ENCODE results near the gene MACROD1. TPM values are rescaled to one million over a fixed set of nuclear protein-coding genes. Genes with fewer than 3 reads are reported as not detected.

The MACROD1 gene
- total and polyA plus RNA-seq, 2 donors (not counting 3 experiments of a cell fraction or from before 2014, with no cell fraction given) = 11.0 to 16.2 TPM

DNA sequence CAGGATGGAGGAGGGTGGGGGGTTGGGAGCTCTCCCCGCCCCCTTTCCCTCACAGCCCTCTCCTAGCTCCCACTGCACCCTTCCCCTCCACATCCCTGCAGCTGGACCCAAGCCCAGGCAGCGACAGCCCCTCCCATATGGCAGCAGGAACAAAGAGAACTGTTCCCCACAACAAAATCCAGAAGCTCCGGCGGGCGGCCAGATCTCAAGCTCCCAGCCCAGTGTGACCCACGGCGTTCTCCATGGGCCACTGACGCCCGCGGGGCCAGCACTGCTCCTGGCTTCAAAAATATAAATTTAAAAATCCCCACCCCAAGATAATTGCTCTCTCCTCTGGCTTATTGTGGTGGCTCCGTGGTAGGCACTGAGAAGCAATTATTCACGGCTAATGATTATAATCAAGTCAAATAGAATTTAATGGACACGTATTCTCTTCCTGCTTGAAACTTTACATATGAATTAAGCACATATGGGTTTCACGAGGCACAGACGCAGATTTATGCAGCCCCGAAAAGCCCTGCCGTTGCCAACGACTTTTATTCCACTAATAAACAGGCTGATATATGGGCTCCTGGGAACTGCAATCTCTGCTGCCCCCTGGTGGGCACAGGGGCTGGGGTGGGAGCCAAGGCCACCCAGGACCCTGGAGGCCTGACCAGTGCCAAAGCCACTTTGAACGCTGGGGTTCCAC, 17.5 kb downstream of the MACROD1 start:
- no peak overlapping the region for H3K27ac ChIP-seq (ENCODE audit: insufficient read depth, low read depth, low read length)
- no peaks in the 10 kb centered on the region for H3K79me2 ChIP-seq (ENCODE audit: control insufficient read depth, insufficient read depth, low read length)
- no peak overlapping the region for H3K4me3 ChIP-seq (replicated peaks in 1 of 3; ENCODE audit: insufficient read depth in 1 of 3, low read depth in 1 of 3, low read length in 3 of 3)
- peak overlapping the region; percentile 28 for H3K4me2 ChIP-seq (ENCODE audit: insufficient read depth, low read length)
- H3K27me3 ChIP-seq (ENCODE audit: control insufficient read depth in 2 of 2, insufficient read depth in 2 of 2, low read length in 2 of 2) = no peaks in the 10 kb centered on the region
- POLR2A ChIA-PET = no interaction called here
- no peak for TF ChIP-seq GATA2 (IDR thresholded peaks at IDR 0.05; ENCODE audit: insufficient read depth, insufficient read length, low read depth, low read length)
- TF ChIP-seq, protein P1, sequence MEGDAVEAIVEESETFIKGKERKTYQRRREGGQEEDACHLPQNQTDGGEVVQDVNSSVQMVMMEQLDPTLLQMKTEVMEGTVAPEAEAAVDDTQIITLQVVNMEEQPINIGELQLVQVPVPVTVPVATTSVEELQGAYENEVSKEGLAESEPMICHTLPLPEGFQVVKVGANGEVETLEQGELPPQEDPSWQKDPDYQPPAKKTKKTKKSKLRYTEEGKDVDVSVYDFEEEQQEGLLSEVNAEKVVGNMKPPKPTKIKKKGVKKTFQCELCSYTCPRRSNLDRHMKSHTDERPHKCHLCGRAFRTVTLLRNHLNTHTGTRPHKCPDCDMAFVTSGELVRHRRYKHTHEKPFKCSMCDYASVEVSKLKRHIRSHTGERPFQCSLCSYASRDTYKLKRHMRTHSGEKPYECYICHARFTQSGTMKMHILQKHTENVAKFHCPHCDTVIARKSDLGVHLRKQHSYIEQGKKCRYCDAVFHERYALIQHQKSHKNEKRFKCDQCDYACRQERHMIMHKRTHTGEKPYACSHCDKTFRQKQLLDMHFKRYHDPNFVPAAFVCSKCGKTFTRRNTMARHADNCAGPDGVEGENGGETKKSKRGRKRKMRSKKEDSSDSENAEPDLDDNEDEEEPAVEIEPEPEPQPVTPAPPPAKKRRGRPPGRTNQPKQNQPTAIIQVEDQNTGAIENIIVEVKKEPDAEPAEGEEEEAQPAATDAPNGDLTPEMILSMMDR (IDR thresholded peaks at IDR 0.05; ENCODE audit: extremely low read depth in 1 of 2, insufficient read depth in 1 of 2, low read depth in 1 of 2, low read length in 2 of 2) = peak; percentile 94 to 95
- peak; percentile 93 for FAIRE-seq
- H3K9me3 ChIP-seq (replicated peaks; ENCODE audit: control insufficient read depth, insufficient read depth, low read length) = no peaks in the 10 kb centered on the region
- no peaks in the 10 kb centered on the region for H3K9me1 ChIP-seq (replicated peaks; ENCODE audit: control insufficient read depth, extremely low read depth, insufficient read depth, low read length)
- BruUV-seq (replicated peaks) = no TSS peak
- no peaks in the 10 kb centered on the region for H4K20me1 ChIP-seq (replicated peaks; ENCODE audit: control insufficient read depth, extremely low read depth, insufficient read depth, low read length)
- dilution Hi-C loops (cut with MboI; ENCODE audit: extremely low pct_ligation_motif_present, low sequenced_read_pairs) = no loop called here
- peak; percentile 73 for DNase-seq (ENCODE audit: low read depth, low spot score)
- intact Hi-C loops (cut with micrococcal nuclease) = loop anchor here (1.0 to 5.0 kb wide), 5 partner anchors 56 to 381 kb away; partner anchors contain the start of gene RCOR2
- CTCF ChIA-PET = interaction anchor here (0.8 to 4.0 kb wide), 13 partner anchors 9 to 1242 kb away, joined by 3 to 93 read pairs (median 4); partner anchors contain the start of gene ZFTA
- H3K9ac ChIP-seq (replicated peaks; ENCODE audit: extremely low read depth, insufficient read depth, low read length) = no peak overlapping the region
- no peaks in the 10 kb centered on the region for H3K36me3 ChIP-seq (ENCODE audit: control insufficient read depth in 2 of 2, extremely low read depth in 1 of 2, insufficient read depth in 2 of 2, low read length in 2 of 2)
- no peak overlapping the region for H2AFZ ChIP-seq (ENCODE audit: low read depth, low read length)
- no peaks in the 10 kb centered on the region for H3K4me1 ChIP-seq (ENCODE audit: control insufficient read depth, extremely low read depth, insufficient read depth, low read length)

Measured in endothelial cell of umbilical vein (primary cell).